ENCODE results near the gene LAX1.

LAX1 gene

GRCh38 chr1:203818399-203818798, 53.4 kb downstream of the LAX1 start:
- no peak for FAIRE-seq

GRCh38 chr1:203823306-203823705, 58.3 kb downstream of the LAX1 start:
- no peak for FAIRE-seq

Measured in endometrium (tissue), 2 donors.